Caco-2 (cell line): ENCODE data around the gene ZNF710. TPM values are rescaled to one million over a fixed set of nuclear protein-coding genes. Genes with fewer than 3 reads are reported as not detected.

Experiments used
- BruUV-seq: library from RNA; stranded (reverse); fragments of 400-500 nt; replicated peaks from 2 replicates; lab custom pipeline; 2021; lab: Mats Ljungman, UMichigan
- CTCF ChIA-PET: fragments of 300-600 bp; sonication (Branson Sonifier 250); formaldehyde crosslinking; loops from one replicate; lab custom pipeline; 2022; ENCODE audit warnings: antibody characterized with exemption; lab: Charles Lee
- POLR2A ChIA-PET: fragments of 300-600 bp; sonication (Branson Sonifier 250); formaldehyde crosslinking; loops from one replicate; lab custom pipeline; 2022; ENCODE audit warnings: antibody characterized with exemption; lab: Charles Lee
- DNase-seq, 2 experiments: peaks; one replicate each; pipeline versions ENCODE4 v3.0.0 to v3.0.0-alpha.2; 2020 to 2022
- H3K27me3 ChIP-seq: replicated peaks from 2 replicates; pipeline ENCODE4 v1.6.0; 2011; ENCODE audit warnings: low read length; ENCODE audit not compliant: control insufficient read depth, insufficient read depth
- H3K36me3 ChIP-seq: 2 replicates; pipeline ENCODE4 v1.5.1; 2011; ENCODE audit warnings: low read length; ENCODE audit not compliant: control insufficient read depth, insufficient read depth
- H3K4me1 ChIP-seq: fragments of 250-450 bp; sonication (Bioruptor Pico); 2 replicates; pipeline ENCODE4 v1.5.1; 2020; ENCODE audit warnings: mild to moderate bottlenecking
- H3K4me3 ChIP-seq: 2 replicates; pipeline ENCODE4 v1.5.1; 2011; ENCODE audit warnings: low read depth, mild to moderate bottlenecking, control low read depth, low read length
- H3K9me3 ChIP-seq: fragments of 250-450 bp; sonication (Bioruptor Pico); 2 replicates; pipeline ENCODE4 v1.5.1; 2020; ENCODE audit warnings: mild to moderate bottlenecking, moderate library complexity
- H3K27ac Mint-ChIP-seq: one replicate; pipeline ENCODE4 v1.8.0; 2022; ENCODE audit warnings: mixed read lengths; ENCODE audit not compliant: unreplicated experiment
- H3K27me3 Mint-ChIP-seq: one replicate; pipeline ENCODE4 v1.8.0; 2022; ENCODE audit warnings: mixed read lengths; ENCODE audit not compliant: insufficient read depth, unreplicated experiment
- H3K36me3 Mint-ChIP-seq: one replicate; pipeline ENCODE4 v1.8.0; 2022; ENCODE audit warnings: mild to moderate bottlenecking, mixed read lengths; ENCODE audit not compliant: insufficient read depth, unreplicated experiment
- H3K4me1 Mint-ChIP-seq: one replicate; pipeline ENCODE4 v1.8.0; 2022; ENCODE audit warnings: low read depth, mixed read lengths; ENCODE audit not compliant: unreplicated experiment
- H3K4me3 Mint-ChIP-seq: one replicate; pipeline ENCODE4 v1.8.0; 2022; ENCODE audit warnings: mild to moderate bottlenecking, moderate library complexity, mixed read lengths; ENCODE audit not compliant: unreplicated experiment
- H3K9me3 Mint-ChIP-seq: one replicate; pipeline ENCODE4 v1.8.0; 2022; ENCODE audit warnings: mixed read lengths; ENCODE audit not compliant: unreplicated experiment
- intact Hi-C: fragments of 100-400 bp; cut with micrococcal nuclease; formaldehyde crosslinking; loops from one replicate; pipeline ENCODE4 v1.10.0; 2022; ENCODE audit not compliant: unreplicated experiment
- total RNA-seq: library from RNA; stranded (reverse); gene quantifications from 2 replicates; pipeline ENCODE4 v1.2.3, GENCODE V29; 2022
- TF ChIP-seq, protein P1 (sequence below), 2 experiments: fragments of 200-600 bp in 1 of 2; IDR thresholded peaks; 1 replicate in 1 of 2; 2 replicates in 1 of 2; pipeline versions ENCODE4 v1.5.1 to v1.8.0; 2011 to 2022; ENCODE audit warnings: antibody characterized with exemption in 1 of 2, control low read depth in 1 of 2, inconsistent platforms in 1 of 2, low read depth in 1 of 2, low read length in 1 of 2, mild to moderate bottlenecking in 1 of 2, moderate library complexity in 1 of 2; ENCODE audit not compliant: insufficient read depth in 1 of 2, severe bottlenecking in 1 of 2, unreplicated experiment in 1 of 2

Gene ZNF710
- total RNA-seq, 1 experiment from 2014 or later = 21.4 TPM

DNA sequence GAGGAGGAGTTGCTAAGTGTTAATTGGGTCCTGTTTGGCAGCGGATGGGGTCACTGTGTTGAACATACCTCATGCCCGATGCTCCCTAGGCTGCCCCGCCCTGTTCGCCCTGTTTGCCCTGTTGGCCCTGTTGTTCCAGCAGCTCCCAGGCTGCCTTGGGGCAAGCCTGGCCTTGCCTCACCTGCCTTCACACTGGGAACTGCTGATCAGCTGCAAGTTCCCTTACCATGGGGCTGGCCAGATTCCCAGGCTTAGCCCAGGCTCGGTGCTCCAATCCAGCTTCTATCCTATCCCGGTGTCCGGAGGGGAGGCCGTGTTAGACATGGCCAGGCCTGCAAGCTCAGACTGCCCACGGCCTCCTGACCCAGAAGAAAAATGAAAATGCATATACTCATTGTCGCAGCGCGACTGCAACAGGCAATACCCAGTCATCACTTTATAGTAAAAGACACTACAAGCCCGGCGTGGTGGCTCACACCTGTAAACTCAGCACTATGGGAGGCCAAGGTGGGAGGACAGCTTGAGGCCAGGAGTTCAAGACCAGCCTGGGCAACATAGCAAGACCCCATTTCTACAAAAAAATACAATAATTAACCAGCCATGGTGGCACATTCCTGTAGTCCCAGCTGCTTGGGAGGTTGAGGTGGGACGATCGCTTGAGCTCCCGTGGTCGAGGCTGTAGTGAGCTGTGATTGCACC, 42.9 kb upstream of the ZNF710 start:
- Histone ChIP-seq H3K4me3 (no peak overlapping the region), H3K36me3 (no peaks in the 10 kb centered on the region), H3K4me1 (no peaks in the 10 kb centered on the region), H3K9me3 (no peaks in the 10 kb centered on the region), H3K27me3 (no peaks in the 10 kb centered on the region)
- CTCF ChIA-PET = no interaction called here
- no peaks in the 10 kb centered on the region for H3K27me3 Mint-ChIP-seq
- intact Hi-C loops = no loop called here
- H3K9me3 Mint-ChIP-seq = peaks cover 11% of the 10 kb centered on the region
- TF ChIP-seq, protein P1, sequence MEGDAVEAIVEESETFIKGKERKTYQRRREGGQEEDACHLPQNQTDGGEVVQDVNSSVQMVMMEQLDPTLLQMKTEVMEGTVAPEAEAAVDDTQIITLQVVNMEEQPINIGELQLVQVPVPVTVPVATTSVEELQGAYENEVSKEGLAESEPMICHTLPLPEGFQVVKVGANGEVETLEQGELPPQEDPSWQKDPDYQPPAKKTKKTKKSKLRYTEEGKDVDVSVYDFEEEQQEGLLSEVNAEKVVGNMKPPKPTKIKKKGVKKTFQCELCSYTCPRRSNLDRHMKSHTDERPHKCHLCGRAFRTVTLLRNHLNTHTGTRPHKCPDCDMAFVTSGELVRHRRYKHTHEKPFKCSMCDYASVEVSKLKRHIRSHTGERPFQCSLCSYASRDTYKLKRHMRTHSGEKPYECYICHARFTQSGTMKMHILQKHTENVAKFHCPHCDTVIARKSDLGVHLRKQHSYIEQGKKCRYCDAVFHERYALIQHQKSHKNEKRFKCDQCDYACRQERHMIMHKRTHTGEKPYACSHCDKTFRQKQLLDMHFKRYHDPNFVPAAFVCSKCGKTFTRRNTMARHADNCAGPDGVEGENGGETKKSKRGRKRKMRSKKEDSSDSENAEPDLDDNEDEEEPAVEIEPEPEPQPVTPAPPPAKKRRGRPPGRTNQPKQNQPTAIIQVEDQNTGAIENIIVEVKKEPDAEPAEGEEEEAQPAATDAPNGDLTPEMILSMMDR (IDR thresholded peaks at IDR 0.05; ENCODE audit: insufficient read depth in 1 of 2, low read depth in 1 of 2, low read length in 1 of 2, severe bottlenecking in 1 of 2, unreplicated experiment in 1 of 2) = no peak
- no TSS peak for BruUV-seq
- no peak overlapping the region for H3K4me3 Mint-ChIP-seq
- no peak overlapping the region for H3K27ac Mint-ChIP-seq
- H3K4me1 Mint-ChIP-seq = no peaks in the 10 kb centered on the region
- POLR2A ChIA-PET = no interaction called here
- DNase-seq = peak; percentile 7 to 41
- no peaks in the 10 kb centered on the region for H3K36me3 Mint-ChIP-seq

DNA sequence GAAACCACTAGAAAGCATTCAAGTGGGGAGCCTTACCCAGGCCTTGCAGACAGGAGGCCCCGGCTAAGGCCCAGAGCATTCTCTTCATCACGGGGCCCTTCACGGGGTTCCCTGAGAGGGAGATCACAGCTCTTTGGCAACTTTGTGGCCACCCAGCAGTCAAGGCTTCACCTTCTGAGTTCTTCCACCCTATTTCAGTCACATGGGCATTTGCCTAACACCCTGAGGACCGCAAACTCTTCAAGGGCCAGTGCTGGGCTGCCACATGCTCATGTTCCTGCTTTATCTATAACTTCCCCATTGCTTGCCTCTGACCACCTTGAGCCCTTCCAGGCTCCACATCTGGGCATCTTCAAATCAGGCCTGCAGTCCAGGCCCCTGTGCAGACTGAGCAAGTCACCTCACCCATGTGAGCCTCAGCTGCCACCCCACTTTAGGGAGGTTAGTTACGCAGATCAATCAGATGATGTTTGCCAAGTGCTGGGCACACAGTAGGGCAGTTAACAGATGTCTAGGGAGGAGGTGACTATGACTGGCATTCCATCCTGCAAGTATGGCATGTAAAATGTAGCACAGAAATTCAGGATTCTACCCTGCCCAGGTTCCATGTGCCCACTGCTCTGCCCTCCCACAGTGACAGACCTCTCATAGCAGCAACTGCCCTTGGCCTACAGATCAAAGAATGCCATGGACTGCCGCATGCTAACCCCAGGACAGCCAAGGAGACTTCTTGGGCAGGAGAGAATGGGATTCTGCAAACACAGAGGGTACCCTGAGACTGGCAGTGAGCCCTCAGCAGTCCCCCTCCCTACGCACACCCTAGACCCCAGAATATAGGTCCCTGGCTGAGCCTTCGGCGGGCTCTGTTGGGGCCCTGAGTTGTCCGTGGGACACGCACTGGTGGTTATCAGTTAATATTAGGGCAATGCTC, 37.6 kb upstream of the ZNF710 start:
- Histone ChIP-seq H3K36me3 (no peaks in the 10 kb centered on the region), H3K4me3 (no peak overlapping the region), H3K4me1 (no peaks in the 10 kb centered on the region), H3K27me3 (no peaks in the 10 kb centered on the region), H3K9me3 (no peaks in the 10 kb centered on the region)
- Mint-ChIP-seq H3K4me3 (no peak overlapping the region), H3K4me1 (no peaks in the 10 kb centered on the region), H3K27me3 (peaks cover 2% of the 10 kb centered on the region), H3K36me3 (no peaks in the 10 kb centered on the region), H3K27ac (no peak overlapping the region), H3K9me3 (no peaks in the 10 kb centered on the region)
- DNase-seq = no peak
- CTCF ChIA-PET = no interaction called here
- TF ChIP-seq, protein P1 (IDR thresholded peaks at IDR 0.05; ENCODE audit: insufficient read depth in 1 of 2, low read depth in 1 of 2, low read length in 1 of 2, severe bottlenecking in 1 of 2, unreplicated experiment in 1 of 2) = no peak
- no TSS peak for BruUV-seq
- POLR2A ChIA-PET = no interaction called here
- intact Hi-C loops = no loop called here

DNA sequence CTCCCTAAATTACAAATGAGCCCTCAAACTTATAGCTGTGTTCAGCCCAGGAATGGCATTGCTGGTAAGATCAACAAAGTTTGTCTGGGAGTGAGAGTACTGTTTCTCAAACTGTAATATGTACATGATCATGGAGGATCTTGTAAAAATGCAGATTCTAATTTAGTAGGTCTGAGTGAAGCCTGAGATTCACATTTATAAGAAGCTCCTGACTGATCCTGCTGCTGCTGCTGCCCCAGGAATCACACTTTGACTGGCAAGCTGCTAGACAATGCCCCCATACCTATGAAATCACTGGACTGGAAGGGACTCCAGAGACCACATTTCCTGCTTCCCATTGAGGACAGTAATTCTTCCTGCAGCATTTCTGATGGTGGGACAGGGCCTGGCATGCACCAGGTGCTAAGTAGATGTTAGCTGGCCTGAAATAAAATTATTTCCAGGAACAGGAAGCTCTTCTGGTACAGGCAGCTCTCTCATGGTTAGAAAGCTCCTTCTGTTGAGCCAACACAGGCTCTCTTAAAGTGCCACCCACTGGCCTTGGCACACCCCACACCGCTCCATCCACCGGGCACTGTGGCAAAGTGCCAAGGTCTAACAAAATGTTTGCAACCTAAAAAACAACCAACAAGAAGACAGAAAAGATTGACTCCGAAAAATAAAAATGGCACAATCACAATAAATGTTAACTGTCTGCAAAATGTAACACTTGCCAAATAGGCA, 36.7 kb upstream of the ZNF710 start:
- Histone ChIP-seq H3K36me3 (no peaks in the 10 kb centered on the region), H3K4me3 (no peak overlapping the region), H3K27me3 (no peaks in the 10 kb centered on the region), H3K9me3 (no peaks in the 10 kb centered on the region), H3K4me1 (no peaks in the 10 kb centered on the region)
- H3K4me1 Mint-ChIP-seq = no peaks in the 10 kb centered on the region
- no TSS peak for BruUV-seq
- H3K27me3 Mint-ChIP-seq = peaks cover 2% of the 10 kb centered on the region
- intact Hi-C loops = no loop called here
- no peak for DNase-seq
- POLR2A ChIA-PET = no interaction called here
- H3K36me3 Mint-ChIP-seq = no peaks in the 10 kb centered on the region
- H3K4me3 Mint-ChIP-seq = no peak overlapping the region
- no peaks in the 10 kb centered on the region for H3K9me3 Mint-ChIP-seq
- no peak overlapping the region for H3K27ac Mint-ChIP-seq
- CTCF ChIA-PET = no interaction called here
- TF ChIP-seq, protein P1 (IDR thresholded peaks at IDR 0.05; ENCODE audit: insufficient read depth in 1 of 2, low read depth in 1 of 2, low read length in 1 of 2, severe bottlenecking in 1 of 2, unreplicated experiment in 1 of 2) = no peak
